Small intestine (tissue), 16 donors: Measurements from ENCODE around the gene SLU7. TPM values are rescaled to one million over a fixed set of nuclear protein-coding genes. Genes with fewer than 3 reads are reported as not detected.

ENCODE experiments used
- DNase-seq, 2 donors: peaks; one replicate each; pipeline versions ENCODE4 v3.0.0 to v3.0.0-alpha.2; 2013
- FAIRE-seq: peaks from 2 replicates; lab custom pipeline; 2012; peaks lifted over from hg19 to GRCh38; lab: Jason Lieb, UNC
- H3K27ac ChIP-seq, 3 donors: one replicate each; pipeline ENCODE4 v1.5.1; 2013; ENCODE audit warnings: low read length in 2 of 3, mild to moderate bottlenecking in 2 of 3, control low read depth in 1 of 3, inconsistent platforms in 1 of 3, low read depth in 1 of 3, moderate library complexity in 1 of 3
- H3K27me3 ChIP-seq, 3 donors: one replicate each; pipeline ENCODE4 v1.6.1; 2013; ENCODE audit warnings: low read length in 3 of 3, inconsistent platforms in 1 of 3; ENCODE audit not compliant: control insufficient read depth in 3 of 3, insufficient read depth in 3 of 3
- H3K36me3 ChIP-seq, 3 donors: one replicate each; pipeline ENCODE4 v1.6.1; 2013; ENCODE audit warnings: low read length in 3 of 3, inconsistent platforms in 1 of 3, low read depth in 1 of 3, mild to moderate bottlenecking in 1 of 3, moderate library complexity in 1 of 3; ENCODE audit not compliant: control insufficient read depth in 3 of 3, insufficient read depth in 2 of 3
- H3K4me1 ChIP-seq, 3 donors: one replicate each; pipeline ENCODE4 v1.6.1; 2013; ENCODE audit warnings: low read length in 2 of 3, inconsistent platforms in 1 of 3, low read depth in 1 of 3, mild to moderate bottlenecking in 1 of 3, moderate library complexity in 1 of 3; ENCODE audit not compliant: control insufficient read depth in 3 of 3, insufficient read depth in 2 of 3
- H3K4me3 ChIP-seq, 3 donors: one replicate each; pipeline ENCODE4 v1.5.1; 2013; ENCODE audit warnings: low read length in 3 of 3, control low read depth in 1 of 3, inconsistent platforms in 1 of 3, low read depth in 1 of 3, mild to moderate bottlenecking in 1 of 3, moderate library complexity in 1 of 3
- H3K9me3 ChIP-seq, 2 donors: one replicate each; pipeline ENCODE4 v1.6.1; 2013; ENCODE audit warnings: low read depth in 1 of 2, low read length in 1 of 2; ENCODE audit not compliant: control insufficient read depth in 2 of 2, insufficient read depth in 1 of 2
- WGBS, 3 donors: extraction: QIAGEN DNeasy Blood & Tissue Kit; methylation state at CpG; one replicate each; pipeline ENCODE4 v1.1.7; 2013; 5-methylcytosine and 5-hydroxymethylcytosine counted together
- long read RNA-seq, 10 donors: transcript quantifications; one replicate each; lab custom pipeline, GENCODE V29; 2026
- polyA plus RNA-seq, 4 donors: library from polyadenylated mRNA; stranded (reverse) in 3 of 4; unstranded in 1 of 4; fragments of 200-250 nt in 3 of 4; fragments of 120-200 nt in 1 of 4; gene quantifications; one replicate each; pipeline versions ENCODE4 v1.2.1 to v1.2.3, GENCODE V29; 2013
- donor health status: healthy with polysubstance abuse.
- donor health status: control.
- donor health status: control.
- donor health status: Bipolar disorder and iron deficiency.
- donor health status: healthy.

Gene SLU7
- 10 to 100 TPM; 19.9 to 44.0 (median 37.3) TPM for polyA plus RNA-seq
- long read RNA-seq, donor 1, partial matches to known transcripts = 185 of 248 reads
- long read RNA-seq, donor 1, other reads (novel, unspliced or antisense) = 55 of 248 reads
- long read RNA-seq, donor 2, partial matches to known transcripts = 0 of 1 reads
- long read RNA-seq, donor 2, other reads (novel, unspliced or antisense) = 0 of 1 reads
- long read RNA-seq, donor 3, partial matches to known transcripts = 23 of 25 reads
- long read RNA-seq, donor 3, other reads (novel, unspliced or antisense) = 0 of 25 reads
- long read RNA-seq, donor 4 = 0 reads
- long read RNA-seq, donor 5 = 0 reads
- long read RNA-seq, donor 6, partial matches to known transcripts = 9 of 11 reads
- long read RNA-seq, donor 6, other reads (novel, unspliced or antisense) = 0 of 11 reads
- long read RNA-seq, donor 7, transcript SLU7-201 (16 exons, 3,793 nt) = major isoform, 6 of 1,307 reads
- long read RNA-seq, donor 7, partial matches to known transcripts = 971 of 1,307 reads
- long read RNA-seq, donor 7, other reads (novel, unspliced or antisense) = 327 of 1,307 reads
- long read RNA-seq, donor 8, partial matches to known transcripts = 0 of 1 reads
- long read RNA-seq, donor 8, other reads (novel, unspliced or antisense) = 0 of 1 reads
- long read RNA-seq, donor 9, partial matches to known transcripts = 0 of 1 reads
- long read RNA-seq, donor 9, other reads (novel, unspliced or antisense) = 0 of 1 reads
- long read RNA-seq, donor 10, partial matches to known transcripts = 123 of 171 reads
- long read RNA-seq, donor 10, other reads (novel, unspliced or antisense) = 42 of 171 reads

DNA sequence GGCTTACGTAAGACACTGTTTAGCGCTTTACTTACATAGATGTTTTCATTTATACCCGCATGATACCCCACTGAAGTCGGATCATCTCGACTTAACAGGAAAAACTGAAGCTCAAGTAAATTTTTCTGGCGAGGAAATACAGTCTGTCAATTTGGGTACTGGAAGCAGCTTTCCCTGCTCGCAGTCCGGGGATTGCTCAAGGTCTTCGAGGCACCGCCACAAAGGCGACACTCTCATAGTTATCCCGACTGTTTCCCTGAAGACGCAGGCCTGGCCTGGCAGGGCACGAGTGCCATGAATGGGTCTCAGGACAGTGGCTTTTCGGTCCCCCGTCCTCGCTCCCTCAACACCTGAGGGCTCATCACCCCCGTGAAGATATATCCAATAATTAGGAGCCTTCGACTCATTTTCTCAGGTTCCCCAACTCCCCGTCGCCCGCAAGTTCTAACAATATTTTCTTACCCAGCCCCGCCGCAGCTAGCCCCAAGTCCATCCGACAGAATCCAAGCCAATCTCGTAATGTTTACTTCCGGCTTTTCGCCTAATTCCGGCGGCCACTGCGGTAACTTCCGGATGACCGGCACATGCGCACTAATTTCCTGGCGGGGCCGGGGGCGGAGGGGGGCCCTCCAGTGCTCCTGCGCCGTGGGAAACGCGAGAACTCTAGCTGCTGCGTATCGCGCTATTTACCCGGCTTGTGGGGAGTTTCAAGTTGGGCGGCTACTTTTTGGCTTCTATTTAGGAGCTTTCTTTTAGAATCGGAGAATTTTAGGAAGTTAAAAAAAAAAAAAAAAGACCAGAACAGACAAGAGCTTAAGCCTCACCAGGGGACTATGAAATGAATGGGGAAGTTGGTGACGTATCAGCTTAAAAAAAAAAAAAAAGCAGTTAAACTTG is at the start of gene SLU7:
SLU7 (minus strand) TSS at position 521 of the 897 bp plus-strand sequence. CDS start 3,787 bp downstream, outside the sequence.
- H3K4me1 ChIP-seq = peaks cover 0 to 9% (median 8%) of the 10 kb centered on the region in 3 donors
- H3K36me3 ChIP-seq = peaks cover 0 to 3% (median 2%) of the 10 kb centered on the region in 3 donors
- DNase-seq (peak; percentile 92 to 97), FAIRE-seq (peak; percentile 78)
- H3K9me3 ChIP-seq = no peaks in the 10 kb centered on the region
- H3K27ac ChIP-seq = peak within 1 kb of the TSS; percentile 42 to 93 (median 85)
- H3K4me3 ChIP-seq = peak within 1 kb of the TSS; percentile 54 to 98 (median 78)
- WGBS, 3 donors = 0 to 1% (median 0%) methylated on average over 48 of the region's 48 CpGs
- H3K27me3 ChIP-seq = no peaks in the 10 kb centered on the region

DNA sequence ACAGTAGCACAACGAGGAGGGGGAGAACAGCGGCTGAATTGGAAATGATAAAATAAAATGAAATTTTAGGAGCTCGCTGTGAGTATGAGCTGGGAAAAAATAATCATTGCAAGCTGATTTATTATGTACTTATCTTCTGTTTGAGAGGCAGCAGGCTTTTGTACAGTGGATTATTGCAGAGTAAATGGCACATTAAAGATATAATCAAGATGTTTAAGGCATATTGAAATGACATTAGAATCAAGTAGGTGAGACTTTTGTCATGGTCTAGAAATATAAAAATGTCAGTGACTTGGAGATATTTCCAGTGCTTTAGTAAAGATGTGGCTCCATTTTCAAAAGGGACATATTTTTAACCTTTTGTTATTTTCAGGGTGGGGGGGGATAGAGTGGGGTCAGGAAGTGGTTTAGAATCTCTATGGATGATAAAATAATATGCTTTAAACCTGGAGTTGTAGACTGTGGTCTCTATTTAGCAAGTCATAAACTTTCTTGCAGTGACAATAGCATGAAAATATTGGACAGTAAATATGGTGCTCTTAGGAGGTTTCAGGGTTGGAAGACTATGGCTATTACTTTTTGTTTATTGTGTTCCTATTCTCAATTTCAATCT is 49.6 kb upstream of the SLU7 start:
- Histone ChIP-seq H3K27ac (peak overlapping the region in 1 of 3 donors; percentile 35), H3K27me3 (no peaks in the 10 kb centered on the region), H3K4me3 (peak overlapping the region in 2 of 3 donors; percentile 11 to 36), H3K36me3 (no peaks in the 10 kb centered on the region), H3K9me3 (no peaks in the 10 kb centered on the region), H3K4me1 (peaks cover 6 to 30% (median 8%) of the 10 kb centered on the region in 3 donors)
- WGBS, 3 donors = 20 to 42% (median 29%) methylated on average over 3 of the region's 3 CpGs
- FAIRE-seq (no peak), DNase-seq (no peak)

DNA sequence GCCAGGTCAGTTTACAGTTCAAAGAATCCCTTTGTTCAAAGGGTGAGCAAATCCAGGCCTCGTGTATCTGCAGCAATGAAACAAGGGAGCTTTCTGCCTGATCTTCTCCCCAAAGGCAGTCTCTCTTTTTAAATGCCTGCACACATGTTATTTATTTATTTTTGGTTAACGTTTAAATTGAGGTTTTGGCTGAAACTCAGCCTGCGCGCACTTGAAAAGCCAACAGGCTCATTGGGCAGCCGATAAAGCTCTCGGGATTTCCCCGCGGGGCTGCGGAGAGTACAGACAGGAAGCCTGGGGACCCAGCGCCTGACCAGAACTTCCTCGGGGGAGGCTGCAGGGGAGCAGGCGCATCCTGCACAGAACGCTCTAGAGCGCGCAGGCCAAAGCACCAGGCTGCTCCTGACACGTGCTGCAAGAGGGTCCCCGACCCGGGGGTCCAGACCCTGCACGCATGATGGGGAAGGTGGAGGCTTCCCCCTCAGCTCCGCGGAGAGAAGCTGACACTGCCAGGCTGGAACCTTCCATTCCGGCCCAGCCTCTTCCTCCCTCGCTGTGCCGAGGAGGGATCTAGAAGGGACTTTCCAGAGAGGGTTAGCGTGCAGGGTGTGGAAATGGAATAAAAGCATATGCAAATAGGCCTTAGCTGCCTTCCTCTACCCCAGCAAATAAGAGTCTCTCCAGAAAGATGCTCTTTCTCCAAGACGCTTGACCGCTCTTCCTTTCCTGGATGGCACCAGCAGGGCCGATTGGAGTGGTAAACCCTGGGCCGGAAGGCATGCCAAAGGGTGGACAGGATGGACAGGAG is 48.9 kb upstream of the SLU7 start:
- DNase-seq = peak; percentile 46 to 74
- no peaks in the 10 kb centered on the region for H3K9me3 ChIP-seq
- H3K4me1 ChIP-seq = peaks cover 6 to 33% (median 8%) of the 10 kb centered on the region in 3 donors
- H3K4me3 ChIP-seq = peak overlapping the region in 2 of 3 donors; percentile 11 to 36
- FAIRE-seq = no peak
- H3K27ac ChIP-seq = peak overlapping the region in 2 of 3 donors; percentile 30 to 42
- H3K27me3 ChIP-seq = no peaks in the 10 kb centered on the region
- H3K36me3 ChIP-seq = no peaks in the 10 kb centered on the region
- WGBS, 3 donors = 3 to 11% (median 10%) methylated on average over 29 of the region's 29 CpGs

DNA sequence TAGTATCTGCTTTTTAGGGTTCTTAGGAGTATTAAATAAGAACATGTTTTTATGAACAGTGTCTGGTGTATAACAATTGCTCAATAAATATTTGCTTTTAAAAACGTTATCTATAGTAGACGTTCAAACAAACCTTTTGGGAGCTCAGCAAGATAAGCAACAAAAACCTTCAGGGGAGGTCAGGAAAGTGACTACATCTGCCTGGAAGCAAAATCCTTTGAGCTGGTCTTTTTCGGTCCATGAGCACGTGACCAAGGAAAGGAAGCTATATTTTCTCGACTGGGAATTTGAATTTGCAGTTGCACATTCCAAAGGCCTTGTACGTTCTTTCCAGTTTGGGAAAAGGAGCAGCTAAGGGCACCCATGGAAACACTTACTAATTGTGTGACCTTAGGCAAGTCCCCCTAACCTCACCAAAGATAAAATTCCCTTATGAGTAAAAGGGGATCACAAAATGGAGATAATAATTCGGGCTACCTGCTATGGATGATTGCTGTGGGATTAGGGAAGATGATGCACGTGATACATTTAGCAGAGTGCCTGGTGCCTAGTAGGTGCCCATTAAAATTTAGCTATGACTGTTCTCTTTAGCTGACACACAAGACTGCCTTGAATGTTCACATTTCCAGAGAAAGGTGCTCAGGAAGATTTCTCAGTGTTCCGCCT is 48.1 kb upstream of the SLU7 start:
- H3K4me3 ChIP-seq = no peak overlapping the region
- H3K27me3 ChIP-seq = no peaks in the 10 kb centered on the region
- H3K9me3 ChIP-seq = no peaks in the 10 kb centered on the region
- peak in 1 of 2 donors; percentile 26 for DNase-seq
- H3K36me3 ChIP-seq = no peaks in the 10 kb centered on the region
- peak overlapping the region in 2 of 3 donors; percentile 30 to 42 for H3K27ac ChIP-seq
- H3K4me1 ChIP-seq = peaks cover 6 to 33% (median 8%) of the 10 kb centered on the region in 3 donors
- 13 to 34% (median 21%) methylated on average over 9 of the region's 9 CpGs for WGBS, 3 donors
- FAIRE-seq = no peak

DNA sequence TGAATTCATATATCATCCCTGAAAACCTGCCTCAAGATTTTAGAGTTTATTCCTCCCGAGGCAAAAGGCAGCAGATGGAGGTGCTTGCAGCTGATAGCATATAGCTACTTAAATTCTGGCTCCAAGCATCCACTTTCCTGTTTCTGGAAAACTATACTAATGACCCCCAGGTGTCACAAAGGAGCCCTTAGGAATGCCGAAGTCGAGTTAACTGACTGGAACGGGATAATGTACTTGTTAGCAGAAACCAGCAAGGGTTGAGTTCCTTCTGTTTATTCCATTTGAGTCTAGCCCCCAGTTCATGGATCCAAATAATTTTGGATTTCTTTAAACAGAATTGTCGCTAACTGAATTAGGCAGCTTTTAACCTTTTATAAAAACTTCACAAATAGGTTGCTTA is 47.2 kb upstream of the SLU7 start:
- DNase-seq (no peak), FAIRE-seq (no peak)
- H3K9me3 ChIP-seq = peaks cover 0 to 3% of the 10 kb centered on the region in 2 donors
- peaks cover 6 to 33% (median 8%) of the 10 kb centered on the region in 3 donors for H3K4me1 ChIP-seq
- H3K4me3 ChIP-seq = no peak overlapping the region
- H3K27ac ChIP-seq = no peak overlapping the region
- no peaks in the 10 kb centered on the region for H3K36me3 ChIP-seq
- 81 to 86% (median 85%) methylated on average over 5 of the region's 5 CpGs for WGBS, 3 donors
- no peaks in the 10 kb centered on the region for H3K27me3 ChIP-seq

DNA sequence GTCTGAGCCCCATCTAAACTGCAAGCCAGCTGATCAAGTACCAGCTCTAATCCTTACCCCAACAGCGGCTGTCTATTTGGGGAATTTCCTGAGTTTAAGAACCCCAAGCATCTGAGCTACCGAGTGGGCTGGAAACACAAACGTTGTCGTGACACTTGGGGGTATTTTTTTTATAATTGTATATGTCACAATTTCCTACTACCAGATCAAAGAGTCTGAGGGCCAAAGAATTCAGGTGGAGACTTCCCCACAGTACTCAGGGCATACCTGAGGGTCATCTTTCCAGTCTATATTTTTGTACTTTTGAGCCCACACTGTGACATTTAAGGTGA is 45.6 kb upstream of the SLU7 start:
- FAIRE-seq = no peak
- H3K4me1 ChIP-seq = peaks cover under 1 to 33% (median 6%) of the 10 kb centered on the region in 3 donors
- no peaks in the 10 kb centered on the region for H3K27me3 ChIP-seq
- 26 to 42% (median 37%) methylated on average over 4 of the region's 4 CpGs for WGBS, 3 donors
- H3K36me3 ChIP-seq = no peaks in the 10 kb centered on the region
- H3K4me3 ChIP-seq = no peak overlapping the region
- peaks cover 0 to 3% of the 10 kb centered on the region in 2 donors for H3K9me3 ChIP-seq
- no peak overlapping the region for H3K27ac ChIP-seq
- no peak for DNase-seq
